Transverse colon (tissue), 4 donors: ENCODE measurements around the gene FAM13A.

ENCODE experiments used
- CTCF ChIP-seq, 5 experiments: fragments of 200-600 bp in 3 of 5; fragments of 450-650 bp in 2 of 5; sonication (generic) in 3 of 5; IDR thresholded peaks; 1 replicate in 2 of 5; 2 replicates in 3 of 5; pipeline ENCODE4 v1.5.1; 2016 to 2017; ENCODE audit warnings: antibody characterized with exemption in 5 of 5, inconsistent platforms in 3 of 5, mild to moderate bottlenecking in 2 of 5, moderate library complexity in 1 of 5
- EP300 ChIP-seq: sonication (generic); formaldehyde crosslinking; IDR thresholded peaks from one replicate; pipeline ENCODE4 v1.6.1; 2017; ENCODE audit warnings: antibody characterized with exemption, low read depth
- POLR2A ChIP-seq: fragments of 450-650 bp; IDR thresholded peaks from one replicate; pipeline ENCODE4 v1.6.1; 2016; ENCODE audit warnings: antibody characterized with exemption, mild to moderate bottlenecking, moderate library complexity
- POLR2AphosphoS5 ChIP-seq, 3 donors: sonication (generic); formaldehyde crosslinking; IDR thresholded peaks; one replicate each; pipeline ENCODE4 v1.6.1; 2016; ENCODE audit warnings: antibody characterized with exemption in 3 of 3

- no peak for TF ChIP-seq CTCF (IDR thresholded peaks at IDR 0.05)
- TF ChIP-seq POLR2A, result no peak
- TF ChIP-seq EP300, result no peak
- TF ChIP-seq POLR2AphosphoS5 (IDR thresholded peaks at IDR 0.05), result no peak
Measured at GRCh38 chr4:89099471-89099870, 42.5 kb upstream of the FAM13A start.
